ENCODE results near the gene TBC1D22A.

Gene TBC1D22A

DNA sequence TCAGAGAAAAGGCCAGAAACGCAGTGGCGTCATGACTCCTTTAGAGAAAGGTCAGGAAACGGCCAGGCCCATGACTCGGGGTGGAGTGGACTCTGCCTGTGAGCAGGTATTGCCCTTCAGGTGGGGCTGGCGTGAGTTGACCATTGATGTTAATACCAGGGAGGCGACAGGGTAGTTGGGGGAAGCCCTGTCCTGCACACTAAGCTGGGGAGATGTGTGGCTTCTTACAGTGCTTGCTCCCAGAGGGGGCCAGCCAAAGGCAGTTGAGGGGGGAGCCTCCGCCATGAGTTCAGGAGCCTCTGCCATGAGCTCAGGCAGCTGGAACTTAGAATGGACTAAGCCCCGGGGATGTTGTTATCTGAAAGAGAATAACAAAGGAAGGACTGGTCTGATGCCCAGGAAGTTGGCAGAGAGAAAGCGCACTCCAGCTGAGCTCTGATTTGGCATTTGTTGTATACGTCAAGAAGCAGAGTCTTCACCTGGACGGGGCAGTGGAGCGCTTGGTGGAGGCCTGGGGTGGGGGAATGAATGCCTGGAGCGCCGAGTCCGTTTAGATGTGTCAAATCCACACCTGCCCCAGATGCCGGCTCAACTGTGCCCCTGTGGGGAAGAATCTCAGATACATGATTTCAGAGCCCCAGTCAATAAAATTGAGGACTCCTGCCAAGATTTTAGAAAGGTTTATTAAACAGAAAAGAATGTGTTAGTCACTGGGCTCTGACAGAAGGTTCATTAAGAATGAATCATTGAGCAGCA, 222.5 kb downstream of the TBC1D22A start:
- Histone ChIP-seq H3K27ac (no peak overlapping the region), H4K20me1 (peaks cover 0 to 83% (median 6%) of the 10 kb centered on the region in 11 experiments; a peak in 9 of 22 replicates), H3K36me3 (peaks cover 11 to 78% (median 26%) of the 10 kb centered on the region in 11 experiments; a peak in 19 of 22 replicates), H3K27me3 (no peaks in the 10 kb centered on the region), H3K9ac (no peak overlapping the region), H3K4me1 (peaks cover 0 to 29% (median 0%) of the 10 kb centered on the region in 10 experiments; a peak in 4 of 20 replicates), H3K9me3 (replicated peaks in 1 of 11) (0 out of 22 replicates have a peak, but pooled peaks cover 0 to under 1% (median 0%) of the 10 kb centered on the region in 11 experiments), H3K4me2 (peak overlapping the region in 2 of 11 experiments; percentile 44 to 65; a peak in 4 of 22 replicates), H3K4me3 (no peak overlapping the region)
- TF ChIP-seq Cebpa-rat (IDR thresholded peaks at IDR 0.05) = no peak

DNA sequence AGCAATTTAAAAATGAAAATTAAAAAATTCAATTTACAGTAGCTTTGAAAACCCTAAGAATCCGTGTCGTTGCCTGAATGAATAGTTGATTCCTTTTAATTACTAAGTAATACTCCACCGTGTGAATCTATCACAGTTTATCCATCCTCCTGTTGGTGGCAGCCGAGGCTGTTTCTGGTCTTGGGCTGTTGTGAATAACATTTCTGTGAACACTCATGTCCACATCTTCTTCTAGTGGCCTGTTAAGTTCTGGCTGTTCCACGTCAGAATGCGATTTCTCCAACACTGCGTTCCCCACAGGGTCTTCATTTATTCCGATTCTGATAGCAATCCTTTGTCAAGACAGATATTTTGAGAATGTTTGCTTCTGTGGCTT, 223.0 kb downstream of the TBC1D22A start:
- no peak for TF ChIP-seq Cebpa-rat (IDR thresholded peaks at IDR 0.05)
- no peak overlapping the region for H3K4me3 ChIP-seq
- H3K9ac ChIP-seq = no peak overlapping the region
- no peaks in the 10 kb centered on the region for H3K9me3 ChIP-seq (replicated peaks in 1 of 11)
- no peaks in the 10 kb centered on the region for H3K27me3 ChIP-seq
- H4K20me1 ChIP-seq = peaks cover 0 to 85% (median 6%) of the 10 kb centered on the region in 11 experiments; a peak in 10 of 22 replicates
- no peak overlapping the region for H3K27ac ChIP-seq
- no peak overlapping the region for H3K4me2 ChIP-seq
- H3K36me3 ChIP-seq = peaks cover 10 to 78% (median 24%) of the 10 kb centered on the region in 11 experiments; a peak in 15 of 22 replicates
- peaks cover 0 to 29% (median 0%) of the 10 kb centered on the region in 10 experiments; a peak in 4 of 20 replicates for H3K4me1 ChIP-seq

DNA sequence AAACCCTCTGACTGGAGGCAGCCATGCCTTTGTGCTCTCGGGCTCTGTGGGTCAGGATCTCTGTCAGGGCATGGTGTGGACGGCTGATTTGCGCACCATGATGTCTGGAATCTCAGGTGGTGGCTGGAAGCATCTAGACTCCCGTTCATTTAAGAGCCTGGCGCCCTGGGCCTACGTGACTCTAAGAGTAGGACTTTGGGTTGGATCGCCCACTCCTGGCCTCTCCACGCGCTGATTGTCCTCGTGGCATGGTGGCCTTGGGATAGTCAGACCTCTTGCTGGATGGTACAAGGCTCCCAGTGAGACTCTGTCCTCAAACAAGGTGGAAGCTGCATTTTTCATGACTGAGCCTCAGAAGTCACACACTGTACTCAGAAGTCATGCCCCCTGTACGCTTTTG, 224.3 kb downstream of the TBC1D22A start:
- Histone ChIP-seq H3K9me3 (replicated peaks in 1 of 11) (no peaks in the 10 kb centered on the region), H3K4me3 (no peak overlapping the region), H3K27ac (no peak overlapping the region), H3K4me1 (peaks cover 0 to 22% (median 0%) of the 10 kb centered on the region in 10 experiments; a peak in 4 of 20 replicates), H4K20me1 (peaks cover under 1 to 88% (median 13%) of the 10 kb centered on the region in 11 experiments; a peak in 14 of 22 replicates), H3K27me3 (no peaks in the 10 kb centered on the region), H3K36me3 (peaks cover 17 to 78% (median 35%) of the 10 kb centered on the region in 11 experiments; a peak in 20 of 22 replicates), H3K9ac (no peak overlapping the region), H3K4me2 (no peak overlapping the region)
- no peak for TF ChIP-seq Cebpa-rat (IDR thresholded peaks at IDR 0.05)

GRCh38 chr22:46990937-46991550, 228.6 kb downstream of the TBC1D22A start:
- Histone ChIP-seq H3K4me2 (no peak overlapping the region), H3K9me3 (replicated peaks in 1 of 11) (no peaks in the 10 kb centered on the region), H3K4me1 (no peaks in the 10 kb centered on the region), H3K9ac (no peak overlapping the region), H3K27me3 (no peaks in the 10 kb centered on the region), H4K20me1 (peaks cover 22 to 90% (median 45%) of the 10 kb centered on the region in 11 experiments; a peak in 16 of 22 replicates), H3K36me3 (peaks cover 18 to 96% (median 58%) of the 10 kb centered on the region in 11 experiments; a peak in 20 of 22 replicates), H3K27ac (no peak overlapping the region), H3K4me3 (no peak overlapping the region)
- TF ChIP-seq Cebpa-rat (IDR thresholded peaks at IDR 0.05) = no peak

DNA sequence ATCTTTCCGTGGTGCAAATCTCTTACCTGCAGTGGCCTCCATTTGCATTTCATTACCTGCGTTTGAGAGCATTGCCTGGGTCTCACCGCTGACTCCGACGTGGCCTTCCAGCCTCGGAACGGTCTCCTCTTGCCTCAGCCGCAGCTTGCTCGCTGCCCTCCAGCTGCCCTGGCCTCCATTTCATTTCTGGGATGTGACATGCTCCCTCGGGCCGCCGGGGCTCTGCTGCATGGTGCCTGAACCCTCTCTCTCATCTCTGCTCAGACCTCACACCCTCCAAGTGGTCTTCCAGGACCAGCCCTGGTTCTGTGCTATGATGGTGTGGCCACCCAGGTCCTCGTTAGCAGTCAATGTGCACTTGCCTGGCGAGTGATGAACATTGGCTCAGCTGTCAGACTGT, 229.2 kb downstream of the TBC1D22A start:
- no peak overlapping the region for H3K4me3 ChIP-seq
- H3K27ac ChIP-seq = no peak overlapping the region
- H3K27me3 ChIP-seq = no peaks in the 10 kb centered on the region
- peaks cover 0 to 1% (median 0%) of the 10 kb centered on the region in 10 experiments; a peak in 5 of 20 replicates for H3K4me1 ChIP-seq
- H3K9ac ChIP-seq = no peak overlapping the region
- no peak for TF ChIP-seq Cebpa-rat (IDR thresholded peaks at IDR 0.05)
- peaks cover 16 to 96% (median 57%) of the 10 kb centered on the region in 11 experiments; a peak in 20 of 22 replicates for H3K36me3 ChIP-seq
- peaks cover 28 to 90% (median 51%) of the 10 kb centered on the region in 11 experiments; a peak in 18 of 22 replicates for H4K20me1 ChIP-seq
- H3K4me2 ChIP-seq = no peak overlapping the region
- no peaks in the 10 kb centered on the region for H3K9me3 ChIP-seq (replicated peaks in 1 of 11)

DNA sequence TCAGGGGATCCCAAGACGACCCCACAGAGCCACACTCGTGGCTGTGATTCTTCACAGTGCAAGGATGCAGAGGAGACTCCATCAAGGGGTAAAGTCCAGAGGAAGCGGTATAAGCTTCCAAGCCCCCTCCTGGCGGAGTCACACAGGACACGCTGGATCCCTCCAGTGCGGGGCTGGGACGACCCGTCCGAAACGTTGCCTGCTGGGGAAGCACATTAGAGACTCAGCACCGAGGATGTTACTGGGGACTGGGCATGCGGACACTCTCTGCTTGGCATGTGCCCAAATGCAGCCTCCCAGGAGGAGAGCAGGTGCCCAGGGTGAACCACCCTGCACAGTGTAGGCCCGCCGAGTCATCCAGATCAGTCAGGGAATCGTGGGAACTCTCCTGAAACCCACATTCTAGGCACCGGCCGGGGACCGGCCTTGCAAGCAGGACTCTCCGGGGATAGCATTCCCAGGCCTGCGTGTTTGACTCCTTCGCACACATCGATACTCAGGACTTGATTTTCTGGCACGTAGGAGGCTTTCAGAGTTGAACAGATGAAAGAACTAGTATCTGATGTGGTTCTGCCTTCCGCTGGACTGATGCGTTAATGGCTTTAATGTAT, 229.8 kb downstream of the TBC1D22A start:
- no peak overlapping the region for H3K9ac ChIP-seq
- H3K4me2 ChIP-seq = no peak overlapping the region
- no peaks in the 10 kb centered on the region for H3K9me3 ChIP-seq (replicated peaks in 1 of 11)
- TF ChIP-seq Cebpa-rat (IDR thresholded peaks at IDR 0.05) = no peak
- peaks cover 13 to 96% (median 51%) of the 10 kb centered on the region in 11 experiments; a peak in 20 of 22 replicates for H3K36me3 ChIP-seq
- peaks cover 2 to 7% (median 5%) of the 10 kb centered on the region in 10 experiments; a peak in 16 of 20 replicates for H3K4me1 ChIP-seq
- H3K4me3 ChIP-seq = no peak overlapping the region
- no peaks in the 10 kb centered on the region for H3K27me3 ChIP-seq
- H4K20me1 ChIP-seq = peaks cover 29 to 90% (median 56%) of the 10 kb centered on the region in 11 experiments; a peak in 19 of 22 replicates
- no peak overlapping the region for H3K27ac ChIP-seq

GRCh38 chr22:46993633-46994032, 231.2 kb downstream of the TBC1D22A start:
- Histone ChIP-seq H3K4me3 (no peak overlapping the region), H3K4me1 (peaks cover 16 to 21% (median 19%) of the 10 kb centered on the region in 10 experiments), H3K36me3 (peaks cover 13 to 92% (median 44%) of the 10 kb centered on the region in 11 experiments; a peak in 20 of 22 replicates), H3K9me3 (replicated peaks in 1 of 11) (no peaks in the 10 kb centered on the region), H3K4me2 (no peak overlapping the region), H3K9ac (no peak overlapping the region), H3K27me3 (0 out of 22 replicates have a peak, but pooled peaks cover 0 to 4% (median 0%) of the 10 kb centered on the region in 11 experiments), H3K27ac (no peak overlapping the region), H4K20me1 (peaks cover 29 to 94% (median 70%) of the 10 kb centered on the region in 11 experiments; a peak in 19 of 22 replicates)
- TF ChIP-seq Cebpa-rat (IDR thresholded peaks at IDR 0.05) = no peak

GRCh38 chr22:46994265-46994664, 231.8 kb downstream of the TBC1D22A start:
- no peak for TF ChIP-seq Cebpa-rat (IDR thresholded peaks at IDR 0.05)
- no peak overlapping the region for H3K9ac ChIP-seq
- peaks cover 30 to 94% (median 73%) of the 10 kb centered on the region in 11 experiments; a peak in 19 of 22 replicates for H4K20me1 ChIP-seq
- no peaks in the 10 kb centered on the region for H3K9me3 ChIP-seq (replicated peaks in 1 of 11)
- no peak overlapping the region for H3K4me3 ChIP-seq
- peaks cover 13 to 89% (median 44%) of the 10 kb centered on the region in 11 experiments; a peak in 20 of 22 replicates for H3K36me3 ChIP-seq
- H3K4me1 ChIP-seq = peaks cover 23 to 27% (median 25%) of the 10 kb centered on the region in 10 experiments
- 0 out of 22 replicates have a peak, but pooled peaks cover 0 to 4% (median 0%) of the 10 kb centered on the region in 11 experiments for H3K27me3 ChIP-seq
- no peak overlapping the region for H3K4me2 ChIP-seq
- H3K27ac ChIP-seq = no peak overlapping the region
